ENCODE results near the gene CDC42BPA.
A peak's percentile ranks its signal among the peaks of the same experiment; 100 is the strongest.
"Not testable (repeated sequence)": the region's sequence is repeated elsewhere in the genome, so short reads cannot be mapped to it uniquely, and the experiment has no call there.

Gene CDC42BPA, protein sequence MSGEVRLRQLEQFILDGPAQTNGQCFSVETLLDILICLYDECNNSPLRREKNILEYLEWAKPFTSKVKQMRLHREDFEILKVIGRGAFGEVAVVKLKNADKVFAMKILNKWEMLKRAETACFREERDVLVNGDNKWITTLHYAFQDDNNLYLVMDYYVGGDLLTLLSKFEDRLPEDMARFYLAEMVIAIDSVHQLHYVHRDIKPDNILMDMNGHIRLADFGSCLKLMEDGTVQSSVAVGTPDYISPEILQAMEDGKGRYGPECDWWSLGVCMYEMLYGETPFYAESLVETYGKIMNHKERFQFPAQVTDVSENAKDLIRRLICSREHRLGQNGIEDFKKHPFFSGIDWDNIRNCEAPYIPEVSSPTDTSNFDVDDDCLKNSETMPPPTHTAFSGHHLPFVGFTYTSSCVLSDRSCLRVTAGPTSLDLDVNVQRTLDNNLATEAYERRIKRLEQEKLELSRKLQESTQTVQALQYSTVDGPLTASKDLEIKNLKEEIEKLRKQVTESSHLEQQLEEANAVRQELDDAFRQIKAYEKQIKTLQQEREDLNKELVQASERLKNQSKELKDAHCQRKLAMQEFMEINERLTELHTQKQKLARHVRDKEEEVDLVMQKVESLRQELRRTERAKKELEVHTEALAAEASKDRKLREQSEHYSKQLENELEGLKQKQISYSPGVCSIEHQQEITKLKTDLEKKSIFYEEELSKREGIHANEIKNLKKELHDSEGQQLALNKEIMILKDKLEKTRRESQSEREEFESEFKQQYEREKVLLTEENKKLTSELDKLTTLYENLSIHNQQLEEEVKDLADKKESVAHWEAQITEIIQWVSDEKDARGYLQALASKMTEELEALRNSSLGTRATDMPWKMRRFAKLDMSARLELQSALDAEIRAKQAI (N-terminal part only)

DNA sequence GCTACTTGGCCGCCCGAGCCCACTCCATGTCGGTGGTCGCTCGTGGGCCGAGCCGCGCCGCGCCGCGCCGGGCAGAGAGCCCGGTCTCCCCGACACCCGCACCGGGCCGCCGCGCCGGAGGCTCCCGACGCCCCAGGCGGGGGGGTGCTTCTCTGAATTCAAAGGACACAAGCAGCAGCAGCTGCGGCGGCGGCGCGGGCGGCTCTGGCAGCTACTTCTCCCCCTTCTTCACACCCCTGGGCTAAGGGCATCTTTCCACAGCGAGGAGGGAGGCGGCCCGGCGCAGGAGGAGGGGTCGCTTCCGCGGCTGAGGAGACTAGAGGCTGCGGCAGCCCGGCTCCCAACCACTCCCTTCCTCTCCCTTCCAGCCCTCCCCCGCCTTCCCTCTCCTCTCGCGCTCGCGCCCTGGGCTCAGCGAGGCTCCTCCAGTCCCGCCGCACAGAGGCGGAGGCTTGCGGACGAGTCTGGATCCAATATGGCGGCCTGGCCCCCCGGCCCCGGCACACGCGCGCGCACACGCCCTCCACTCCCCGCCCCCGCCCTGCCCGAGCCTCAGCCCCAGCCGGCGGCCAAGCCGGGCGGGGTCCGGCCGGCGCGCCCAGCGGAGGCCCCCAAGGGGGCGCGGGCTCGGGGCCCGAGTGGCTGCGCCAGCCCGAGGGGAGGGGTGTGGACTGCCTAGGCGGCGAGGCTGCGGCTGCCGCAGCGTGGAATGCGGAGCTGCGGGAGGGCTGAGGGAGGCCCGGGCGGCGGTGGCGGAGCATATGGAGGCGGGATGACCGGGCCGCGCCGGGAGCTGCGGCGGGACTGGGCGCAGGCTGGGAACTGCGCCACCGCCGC, at the start of gene CDC42BPA:
CDC42BPA (minus strand) TSS at position 477 of the 837 bp plus-strand sequence. CDS start 1,310 bp downstream, outside the sequence.
- DNase-seq: peak; percentile 90

DNA sequence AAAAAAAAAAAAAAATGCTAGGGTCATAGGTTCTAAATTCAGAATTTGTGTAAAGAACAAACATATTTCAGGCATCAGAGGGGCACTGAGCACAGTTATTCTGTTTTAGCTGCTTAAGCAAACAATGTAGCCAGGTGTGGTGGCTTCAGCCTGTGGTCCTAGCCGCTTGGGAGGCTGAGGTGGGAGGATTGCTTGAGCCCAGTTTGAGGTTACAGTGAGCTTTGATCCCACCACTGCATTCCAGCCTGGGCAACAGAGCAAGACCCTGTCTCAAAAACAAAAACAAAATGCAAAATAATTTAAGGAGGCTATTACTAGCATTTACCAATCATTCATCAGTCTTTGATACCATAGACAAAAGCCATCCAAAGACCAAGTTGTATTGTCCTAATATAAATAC, 49.7 kb upstream of the CDC42BPA start:
- DNase-seq: no peak

DNA sequence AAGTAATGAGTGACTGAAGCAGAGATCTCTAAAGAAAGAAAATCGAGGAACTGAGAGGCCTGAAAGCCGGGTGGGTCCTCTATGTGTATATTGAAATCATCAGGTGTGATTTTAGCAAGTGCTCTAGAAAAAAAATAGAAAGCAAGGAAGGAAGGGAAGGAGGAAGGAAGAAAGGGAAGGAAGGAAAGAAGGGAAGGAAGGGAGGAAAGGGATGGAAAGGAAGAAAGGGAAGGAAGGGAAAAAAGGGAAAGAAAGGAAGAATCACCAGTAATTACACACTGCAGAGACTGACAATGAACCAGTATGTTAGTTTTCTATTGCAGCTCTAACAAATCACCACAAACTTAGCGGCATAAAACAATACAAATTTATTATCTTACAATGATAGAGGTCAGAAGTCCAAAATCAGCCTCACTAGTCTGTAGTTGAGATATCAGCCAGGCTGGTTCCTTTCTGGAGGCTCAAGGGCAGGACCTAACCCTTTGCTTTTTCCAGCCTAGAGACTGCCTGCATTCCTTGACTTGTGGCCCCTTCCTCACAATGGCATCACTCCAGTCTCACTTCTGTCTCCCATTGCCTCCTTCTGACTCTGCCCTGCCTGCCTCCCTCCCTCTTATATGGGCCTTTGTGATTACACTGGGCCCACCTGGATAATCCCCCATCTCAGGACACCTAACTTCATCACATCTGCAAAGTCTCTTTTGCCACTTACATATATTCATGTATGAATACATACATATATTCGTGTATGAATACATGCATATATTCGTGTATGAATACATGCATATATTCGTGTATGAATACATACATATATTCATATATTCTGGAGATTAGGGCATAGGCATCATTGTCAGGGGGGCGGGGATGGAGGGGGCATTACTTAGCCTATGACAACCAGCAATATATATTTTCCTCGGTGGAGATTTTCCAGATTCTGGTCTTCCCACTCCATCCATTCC, 47.5 kb upstream of the CDC42BPA start:
- DNase-seq: no peak

DNA sequence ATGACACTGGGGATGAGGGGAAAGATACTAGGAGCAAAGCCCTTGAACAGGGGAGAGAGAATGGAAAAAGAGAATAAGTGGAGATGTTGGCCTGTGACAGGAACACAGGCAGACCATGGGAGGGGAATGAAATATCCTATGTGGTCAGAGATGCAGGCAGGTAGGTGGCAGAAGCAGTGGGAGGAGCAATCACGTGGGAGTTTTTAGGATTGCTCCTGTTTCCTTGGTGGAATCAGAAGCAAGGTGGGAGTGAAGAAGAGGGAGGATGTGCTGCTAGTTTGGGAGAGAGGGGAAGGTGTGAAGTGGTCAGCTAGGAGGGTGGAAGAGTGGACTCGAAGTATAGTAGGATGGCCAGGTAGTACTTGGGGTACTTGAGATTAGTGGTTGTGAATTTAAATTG, 46.4 kb upstream of the CDC42BPA start:
- DNase-seq: no peak

DNA sequence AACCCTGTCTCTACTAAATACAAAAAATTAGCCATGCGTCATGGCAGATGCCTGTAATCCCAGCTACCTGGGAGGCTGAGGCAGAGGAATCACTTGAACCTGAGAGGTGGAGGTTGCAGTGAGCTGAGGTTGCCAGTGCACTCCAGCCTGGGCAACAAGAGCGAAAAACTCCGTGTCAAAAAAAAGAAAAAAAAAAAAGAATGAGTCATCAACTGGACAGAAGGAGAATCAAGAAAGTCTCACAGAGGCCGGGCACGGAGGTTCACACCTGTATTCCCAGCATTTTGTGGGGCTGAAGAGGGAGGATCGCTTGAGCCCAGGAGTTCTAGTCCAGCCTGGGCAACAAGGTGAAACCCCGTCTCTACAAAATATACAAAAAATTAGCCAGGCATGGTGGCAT, 45.5 kb upstream of the CDC42BPA start:
- no peak for DNase-seq

DNA sequence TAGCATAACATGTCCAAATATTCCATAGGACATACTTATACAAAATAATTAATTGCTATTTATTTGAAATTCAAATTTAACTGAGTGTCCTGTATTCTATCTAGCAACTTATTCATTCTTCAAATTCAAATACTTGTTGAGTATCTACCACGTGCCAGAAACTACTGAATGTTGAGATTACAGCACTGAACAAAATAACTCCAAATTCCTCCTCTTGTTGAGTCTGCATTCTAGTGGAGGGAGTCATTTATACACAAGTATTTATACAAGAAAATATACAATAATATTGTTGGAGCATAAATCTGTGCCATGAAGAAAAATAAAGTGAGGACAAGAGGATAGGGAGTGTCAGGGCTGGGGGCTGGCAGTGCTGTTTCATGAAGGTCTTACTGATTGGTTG, 43.7 kb upstream of the CDC42BPA start:
- DNase-seq: no peak

DNA sequence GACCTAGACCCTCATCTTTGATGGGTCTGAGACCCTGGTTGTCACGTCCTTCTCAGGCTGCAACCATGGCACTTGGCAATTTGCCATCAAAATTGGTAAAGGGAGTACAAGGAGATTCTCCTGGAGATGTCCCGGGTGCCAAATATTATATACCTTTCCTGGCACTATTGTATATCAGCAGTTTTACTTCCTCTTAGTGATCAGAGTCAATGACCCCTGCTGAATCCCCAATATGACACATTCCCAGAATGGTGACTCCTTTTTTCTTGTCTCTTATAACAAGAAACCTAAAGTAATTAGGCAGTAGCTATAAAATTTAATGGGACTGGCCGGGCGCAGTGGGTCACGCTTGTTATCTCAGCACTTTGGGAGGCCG, 39.6 kb upstream of the CDC42BPA start:
- DNase-seq: no peak

DNA sequence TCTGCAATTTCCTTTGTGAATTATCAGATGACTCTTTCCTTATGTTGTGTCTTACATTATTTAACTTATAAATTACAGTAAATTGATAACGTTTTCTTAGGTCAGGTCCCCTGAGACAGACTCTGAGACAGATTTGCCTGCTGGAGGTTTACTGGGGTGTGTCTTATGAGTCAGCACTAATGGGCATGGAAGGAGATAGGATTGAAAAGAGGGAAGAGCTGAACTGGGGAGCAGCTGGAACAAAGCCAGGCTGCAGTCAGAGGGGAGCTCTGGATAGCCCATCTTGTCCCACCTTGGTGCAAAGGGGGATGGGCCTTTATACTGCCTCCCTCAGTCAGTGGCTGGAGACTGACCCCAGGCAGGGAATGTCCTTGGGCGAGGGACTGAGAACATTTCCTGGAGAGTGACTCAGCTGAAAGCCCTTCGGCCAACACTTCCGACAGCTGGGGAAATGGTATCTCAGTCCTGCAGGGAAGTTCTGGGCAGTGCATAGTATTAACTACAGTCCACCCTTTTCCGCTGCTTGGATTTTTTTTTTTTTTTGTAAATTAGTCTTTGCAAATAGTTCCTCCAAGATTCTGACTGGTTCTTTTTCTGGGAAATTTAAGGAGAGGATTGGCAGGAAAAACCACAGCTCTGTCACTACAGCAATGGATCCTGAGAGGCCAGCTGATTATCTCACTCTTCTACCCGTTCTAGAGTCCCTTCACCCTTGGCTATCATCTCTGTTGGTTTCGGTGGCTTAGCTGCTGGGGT, 39.1 kb upstream of the CDC42BPA start:
- DNase-seq: no peak

DNA sequence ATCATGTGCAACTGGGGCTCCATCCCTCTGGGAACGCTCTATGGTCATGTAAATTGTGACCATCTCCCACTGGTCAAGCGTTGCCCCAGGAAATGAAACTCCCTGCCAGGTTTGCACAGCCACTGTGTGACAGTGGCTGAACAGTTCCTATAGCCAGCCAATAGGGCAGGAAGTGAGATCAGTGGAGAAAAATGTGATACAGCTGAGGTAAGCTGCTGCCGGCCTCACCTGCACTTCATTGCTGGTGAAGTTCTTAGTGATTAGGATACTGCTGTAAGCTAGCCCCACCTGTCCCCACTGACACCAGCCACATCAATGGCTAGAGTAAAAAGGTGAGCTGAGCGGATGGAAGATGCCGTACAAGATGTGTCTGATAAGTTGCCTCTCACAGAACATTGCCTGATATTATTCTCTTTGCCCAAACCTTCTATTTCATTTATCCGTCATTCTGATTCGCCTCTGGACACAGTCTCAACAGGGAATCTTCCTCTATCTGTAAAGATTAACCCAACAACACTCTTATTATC, 38.4 kb upstream of the CDC42BPA start:
- no peak for DNase-seq

DNA sequence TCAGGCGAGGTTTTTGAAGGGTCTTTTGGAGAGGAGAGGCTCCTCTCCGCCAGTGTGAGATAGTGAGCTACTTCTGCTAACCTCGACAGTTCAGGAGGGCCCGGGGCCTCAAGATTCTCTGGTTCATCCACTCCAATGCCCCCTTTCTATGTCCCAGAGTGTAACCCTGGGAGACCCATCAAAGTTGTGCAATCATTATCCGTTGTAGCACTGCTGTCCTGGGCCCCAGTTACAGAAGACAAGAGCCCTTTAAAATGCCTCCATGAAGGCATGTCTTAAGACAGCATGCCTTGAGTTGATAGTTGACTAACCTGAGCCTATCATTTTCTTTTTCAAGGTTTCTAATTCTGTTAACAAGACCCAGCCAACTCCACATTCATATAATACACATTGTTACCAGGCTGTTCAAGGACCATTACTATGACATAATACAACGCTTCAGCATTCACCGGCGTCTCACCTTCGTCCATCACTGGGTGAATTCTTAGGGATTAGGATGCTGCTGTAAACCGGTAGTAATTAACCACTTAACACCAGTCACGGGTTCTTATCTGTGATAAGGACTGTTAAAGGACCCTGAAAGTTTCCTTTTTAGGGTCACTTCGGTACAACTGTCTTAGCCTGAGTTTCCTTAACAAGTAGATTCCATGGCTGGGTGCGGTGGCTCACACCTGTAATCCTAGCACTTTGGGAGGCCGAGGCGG, 37.4 kb upstream of the CDC42BPA start:
- no peak for DNase-seq

DNA sequence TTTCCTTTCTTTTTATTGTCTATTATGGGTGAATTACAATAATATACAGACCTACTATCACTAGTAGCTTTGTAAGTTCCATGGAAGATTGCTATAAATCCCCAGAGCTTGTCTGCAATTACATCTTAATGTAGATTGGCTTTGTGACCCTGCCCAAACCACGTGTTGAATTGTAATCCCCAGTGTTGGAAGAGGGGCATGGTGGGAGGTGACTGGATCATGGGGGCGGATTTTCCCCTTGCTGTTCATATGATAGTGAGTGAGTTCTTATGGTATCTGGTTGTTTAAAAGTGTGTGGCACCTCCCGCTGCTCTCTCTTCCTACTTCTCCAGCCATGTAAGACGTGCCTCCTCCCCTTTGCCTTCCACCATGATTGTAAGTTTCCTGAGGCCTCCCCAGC, 34.9 kb upstream of the CDC42BPA start:
- DNase-seq: no peak

DNA sequence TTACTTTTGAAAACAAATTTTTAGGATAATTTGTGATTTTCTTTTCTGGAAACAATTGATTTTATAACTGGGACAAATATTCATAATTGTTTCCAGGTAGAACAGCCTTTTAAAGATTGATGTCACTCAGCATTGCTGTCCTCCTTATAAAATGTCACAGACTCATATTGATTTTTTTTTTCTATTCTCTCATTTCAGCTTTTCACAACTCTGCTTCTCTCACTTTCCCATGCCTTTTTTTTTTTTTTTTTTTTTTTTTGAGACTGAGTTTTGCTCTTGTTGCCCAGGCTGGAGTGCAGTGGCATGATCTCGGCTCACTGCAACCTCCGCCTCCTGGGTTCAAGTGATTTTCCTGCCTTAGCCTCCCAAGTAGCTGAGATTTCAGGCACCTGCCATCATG, 33.9 kb upstream of the CDC42BPA start:
- not testable (repeated sequence) for DNase-seq

DNA sequence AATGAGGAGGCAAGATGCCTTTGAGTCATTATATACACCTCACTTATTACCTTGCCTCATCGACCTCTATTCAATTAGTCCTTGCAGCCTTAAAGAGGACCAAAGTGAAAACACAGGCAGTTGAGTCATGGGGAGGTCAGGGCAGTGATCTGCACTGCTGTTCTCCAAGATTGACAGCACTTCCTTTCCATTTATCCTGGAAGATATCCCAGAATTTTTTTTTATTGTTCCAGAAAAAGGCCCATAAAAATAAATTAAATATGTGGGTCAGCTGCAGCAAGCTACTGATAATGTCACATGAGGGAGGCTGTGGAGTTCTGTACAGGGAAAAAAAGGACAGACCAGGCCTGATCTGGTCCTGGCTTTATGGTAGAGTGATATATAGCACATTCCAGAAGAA, 33.2 kb upstream of the CDC42BPA start:
- no peak for DNase-seq

DNA sequence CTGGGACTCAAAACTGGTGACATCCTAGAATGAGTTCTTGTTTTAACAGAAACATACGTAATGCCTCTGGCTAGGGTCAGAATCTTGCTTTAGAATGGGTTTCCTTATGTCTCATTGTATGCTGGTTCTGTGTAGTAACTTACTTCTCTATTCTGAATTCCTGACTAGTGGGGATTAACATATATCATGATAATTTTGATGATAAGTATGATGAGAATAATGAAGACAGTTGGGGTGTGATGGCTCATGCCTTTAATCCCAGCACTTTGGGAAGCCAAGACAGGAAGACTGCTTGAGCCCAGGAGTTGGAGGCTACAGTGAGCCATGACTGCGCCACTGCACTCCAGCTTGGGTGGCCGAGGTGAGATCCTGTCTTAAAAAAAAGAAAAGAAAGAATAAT, 31.7 kb upstream of the CDC42BPA start:
- DNase-seq: no peak

DNA sequence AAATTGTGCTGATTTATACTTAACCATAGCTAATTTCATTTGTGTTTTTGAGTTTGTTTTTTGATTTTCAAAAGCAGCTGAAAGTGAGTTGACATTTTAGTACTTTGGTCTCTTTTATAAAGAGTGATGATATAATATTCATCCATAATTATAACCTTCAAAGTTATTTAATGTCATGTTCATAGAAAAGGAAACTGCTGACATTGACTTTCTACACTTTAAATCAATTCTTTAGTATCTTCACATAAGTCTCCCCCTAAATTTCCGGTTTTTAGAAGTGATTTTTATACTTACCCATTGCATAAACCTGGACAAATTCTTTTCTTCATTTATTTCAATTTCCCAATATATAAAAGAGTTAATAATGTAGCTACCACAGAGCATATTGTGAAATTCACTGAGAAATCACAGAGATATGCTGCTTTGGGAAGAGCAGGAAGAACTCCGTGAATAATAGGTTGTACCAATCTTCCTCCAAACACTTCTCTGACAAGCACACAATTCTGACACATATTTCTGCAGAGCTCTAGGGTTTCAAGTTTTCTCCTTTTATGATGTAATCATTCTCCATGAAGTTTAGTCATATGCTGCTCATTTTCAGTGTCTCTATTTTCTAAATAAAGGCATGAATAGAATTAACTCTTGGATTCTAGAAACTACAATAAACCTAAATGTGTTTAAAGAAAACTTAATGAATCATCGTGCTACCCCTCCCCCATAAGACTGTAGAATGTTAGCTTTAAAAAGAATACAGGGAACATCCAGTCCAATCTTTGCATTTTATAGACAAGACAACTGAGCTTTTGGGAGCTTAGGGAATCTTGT, 25.6 kb upstream of the CDC42BPA start:
- no peak for DNase-seq

DNA sequence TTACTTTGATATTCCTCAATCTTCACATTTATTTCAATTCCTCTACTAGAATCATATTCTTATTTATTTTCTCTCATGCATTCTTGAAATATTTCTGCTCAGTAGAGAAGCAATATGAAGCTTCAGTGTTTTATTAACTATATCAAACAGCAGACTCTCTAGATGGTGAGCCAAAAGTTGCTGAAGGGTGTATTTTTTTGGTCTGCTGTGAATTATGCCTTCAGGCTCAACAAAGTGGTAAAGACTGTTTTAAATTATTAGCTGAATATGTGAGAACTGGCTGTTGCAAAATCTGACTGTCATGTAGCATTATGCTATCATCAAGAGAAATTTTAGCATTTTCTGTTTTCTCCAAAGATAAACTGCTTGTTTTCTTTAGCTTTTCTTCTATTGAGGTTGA, 24.9 kb upstream of the CDC42BPA start:
- no peak for DNase-seq

DNA sequence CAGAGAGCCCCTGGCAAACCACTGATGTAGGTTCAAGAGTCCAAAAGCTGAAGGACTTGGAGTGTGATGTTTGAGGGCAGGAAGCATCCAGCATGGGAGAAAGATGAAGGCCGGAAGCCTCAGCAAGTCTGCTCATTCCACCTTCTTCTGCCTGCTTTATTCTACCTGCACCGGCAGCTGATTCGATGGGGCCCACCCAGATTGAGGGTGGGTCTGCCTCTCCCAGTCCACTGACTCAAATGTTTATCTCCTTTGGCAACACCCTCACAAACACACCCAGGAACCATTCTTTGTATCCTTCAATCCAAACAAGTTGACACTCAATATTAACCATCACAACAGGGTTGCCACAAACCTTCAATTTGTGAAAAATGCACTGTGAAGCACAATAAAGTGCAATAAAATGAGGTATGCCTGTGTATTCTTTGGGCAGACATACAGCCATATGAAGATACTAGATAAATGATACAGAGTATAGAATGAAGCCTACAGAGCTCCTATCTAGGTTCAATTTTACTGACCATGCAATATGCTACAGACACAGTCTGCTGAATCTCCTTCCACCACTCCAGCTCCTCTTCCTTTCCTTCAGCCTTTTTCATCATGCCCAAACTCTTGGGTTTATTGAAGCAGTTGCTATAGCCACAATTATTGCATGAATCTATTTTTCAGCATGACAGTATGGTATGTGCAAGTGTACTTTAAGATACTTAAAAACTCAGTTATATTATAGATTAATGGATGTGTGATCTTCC, 24.0 kb upstream of the CDC42BPA start:
- no peak for DNase-seq

DNA sequence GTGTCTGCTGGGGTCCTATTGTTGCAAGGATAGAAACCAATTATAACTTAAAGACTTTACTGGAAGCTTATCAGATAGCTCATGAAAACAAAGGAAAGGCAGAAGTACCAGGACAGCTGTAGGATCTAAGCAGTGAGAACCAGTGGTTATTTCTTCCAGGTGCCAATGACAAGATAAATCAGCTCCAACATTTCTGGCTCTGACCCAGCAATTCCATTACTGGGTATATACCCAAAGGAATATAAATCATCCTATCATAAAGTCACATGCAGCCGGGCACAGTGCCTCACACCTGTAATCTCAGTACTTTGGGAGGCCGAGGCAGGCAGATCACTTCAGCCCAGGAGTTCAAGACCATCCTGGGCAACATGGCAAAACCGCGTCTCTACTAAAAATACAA, 17.8 kb upstream of the CDC42BPA start:
- not testable (repeated sequence) for DNase-seq
